Stimulated activated CD8-positive, alpha-beta memory T cell treated with anti-CD3 and anti-CD28 coated beads, Interleukin-12 subunit alpha, Interleukin-12 subunit beta, amount 100 ng/mL, for 4 hours (primary cell): Measurements from ENCODE around the gene MRS2.
"Not testable (repeated sequence)": the region's sequence is repeated elsewhere in the genome, so short reads cannot be mapped to it uniquely, and the experiment has no call there.

Experiments
- DNase-seq: peaks from one replicate; pipeline ENCODE4 v3.0.0-alpha.2; 2020; ENCODE audit warnings: low read depth

Gene MRS2

GRCh38 chr6:24387818-24388217, 14.9 kb upstream of the MRS2 start:
- no peak for DNase-seq

- no peak for DNase-seq
Measured at GRCh38 chr6:24391208-24391607, 11.5 kb upstream of the MRS2 start.

- no peak for DNase-seq
Measured at GRCh38 chr6:24391756-24392405, 10.9 kb upstream of the MRS2 start.

- DNase-seq: no peak
Measured at GRCh38 chr6:24394061-24394779, 8.5 kb upstream of the MRS2 start.

GRCh38 chr6:24394780-24395437, 7.8 kb upstream of the MRS2 start:
- no peak for DNase-seq

GRCh38 chr6:24396824-24397223, 5.9 kb upstream of the MRS2 start:
- DNase-seq: no peak

GRCh38 chr6:24397631-24398030, 5.1 kb upstream of the MRS2 start:
- no peak for DNase-seq

GRCh38 chr6:24400045-24401039, 2.4 kb upstream of the MRS2 start:
- not testable (repeated sequence) for DNase-seq

GRCh38 chr6:24401458-24401857, 1.3 kb upstream of the MRS2 start:
- no peak for DNase-seq

- DNase-seq: no peak
Measured at GRCh38 chr6:24403501-24403824, 727 bp downstream of the MRS2 start.

- no peak for DNase-seq
Measured at GRCh38 chr6:24405262-24405661, 2.5 kb downstream of the MRS2 start.

- DNase-seq: no peak
Measured at GRCh38 chr6:24408719-24409410, 6.1 kb downstream of the MRS2 start.

GRCh38 chr6:24410622-24411021, 7.9 kb downstream of the MRS2 start:
- DNase-seq: no peak

GRCh38 chr6:24412294-24412693, 9.6 kb downstream of the MRS2 start:
- DNase-seq: no peak

- not testable (repeated sequence) for DNase-seq
Measured at GRCh38 chr6:24414531-24414930, 11.8 kb downstream of the MRS2 start.

GRCh38 chr6:24415753-24416152, 13.0 kb downstream of the MRS2 start:
- no peak for DNase-seq

GRCh38 chr6:24419526-24419925, 16.8 kb downstream of the MRS2 start:
- no peak for DNase-seq

- no peak for DNase-seq
Measured at GRCh38 chr6:24425091-24425490, 22.4 kb downstream of the MRS2 start.

- no peak for DNase-seq
Measured at GRCh38 chr6:24426729-24427446, 24.2 kb downstream of the MRS2 start.

GRCh38 chr6:24428615-24429014, 25.9 kb downstream of the MRS2 start:
- DNase-seq: no peak

GRCh38 chr6:24429146-24429545, 26.4 kb downstream of the MRS2 start:
- DNase-seq: no peak
